ENCODE measurements around the gene HS1BP3. TPM values are rescaled to one million over a fixed set of nuclear protein-coding genes. Genes with fewer than 3 reads are reported as not detected.

HS1BP3 gene
- total and polyA plus RNA-seq, 7 experiments from 2014 or later, result 12.0 to 19.0 (median 17.3) TPM

DNA sequence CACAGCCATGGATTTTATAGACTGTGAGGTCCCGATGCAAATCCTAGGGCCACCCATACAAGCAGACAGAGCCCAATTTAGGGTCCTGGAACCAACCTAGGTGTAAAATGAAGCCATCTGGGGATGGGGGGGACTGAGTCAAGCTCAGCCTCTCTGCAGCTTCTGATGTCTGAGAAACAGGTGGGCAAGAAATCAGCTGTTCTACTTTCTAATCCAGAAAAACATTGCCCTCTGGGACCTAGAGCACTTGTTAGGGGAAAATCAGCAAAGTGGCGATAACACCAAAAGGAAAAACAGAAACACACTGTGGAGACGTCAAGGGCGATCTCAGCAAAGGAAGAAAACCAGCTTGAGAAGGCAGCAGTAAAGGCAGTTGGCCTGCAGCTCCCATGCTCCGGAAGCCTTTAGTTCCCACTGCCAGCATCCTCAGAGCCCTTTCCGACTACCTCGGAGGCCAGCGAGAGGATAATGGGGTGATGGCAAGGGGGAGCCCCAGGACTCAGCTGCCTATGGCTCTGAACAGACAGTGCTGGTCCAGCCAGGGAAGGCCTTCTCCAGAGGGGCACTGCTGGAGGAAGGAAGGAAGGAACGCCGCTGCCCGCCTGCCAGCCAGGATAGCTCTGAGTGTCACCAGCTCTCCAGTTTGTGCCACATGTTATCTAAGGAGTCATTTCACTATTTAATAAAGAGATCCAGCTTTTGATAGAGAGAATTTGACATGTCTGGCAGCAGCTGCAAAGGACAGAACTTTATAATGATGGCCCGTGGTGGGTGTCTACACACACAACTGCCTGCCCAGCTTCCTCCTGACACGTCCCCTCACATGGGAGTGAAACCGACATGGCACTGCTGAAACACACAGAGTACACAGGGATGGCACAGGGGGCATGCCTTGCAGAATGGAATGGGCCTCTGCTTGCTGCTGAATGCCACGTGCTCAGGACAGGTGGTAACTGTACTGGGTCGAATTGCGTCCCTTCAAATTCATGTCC is 37.7 kb downstream of the HS1BP3 start:
- Histone ChIP-seq H3K36me3 (ENCODE audit: control insufficient read depth in 2 of 3, insufficient read depth in 3 of 3, low read length in 3 of 3) (no peaks in the 10 kb centered on the region), H3K4me1 (ENCODE audit: control insufficient read depth in 2 of 2, insufficient read depth in 2 of 2, low read length in 2 of 2) (no peaks in the 10 kb centered on the region), H3K4me3 (ENCODE audit: low read length) (no peak overlapping the region), H3K9me3 (ENCODE audit: control insufficient read depth in 2 of 3, low read length in 3 of 3) (no peaks in the 10 kb centered on the region), H3K27me3 (ENCODE audit: control insufficient read depth in 2 of 2, insufficient read depth in 2 of 2, low read length in 2 of 2) (no peaks in the 10 kb centered on the region), H3K27ac (ENCODE audit: low read depth, low read length) (no peak overlapping the region)
- CTCF ChIA-PET, result interaction anchor here (0.6 kb wide), 1 partner anchor 10 kb away, joined by 3 read pairs; no protein-coding TSS in a partner anchor
- ATAC-seq, result no peak
- Mint-ChIP-seq H3K4me1 (no peaks in the 10 kb centered on the region), H3K36me3 (peaks cover 0 to 13% (median 10%) of the 10 kb centered on the region in 5 donors), H3K27me3 (no peaks in the 10 kb centered on the region), H3K27ac (no peak overlapping the region), H3K9me3 (peaks cover 0 to 5% (median 2%) of the 10 kb centered on the region in 11 donors), H3K4me3 (no peak overlapping the region)
- DNase-seq, result no peak
- intact Hi-C loops (cut with micrococcal nuclease), result no loop called here
- POLR2A ChIA-PET, result no interaction called here

DNA sequence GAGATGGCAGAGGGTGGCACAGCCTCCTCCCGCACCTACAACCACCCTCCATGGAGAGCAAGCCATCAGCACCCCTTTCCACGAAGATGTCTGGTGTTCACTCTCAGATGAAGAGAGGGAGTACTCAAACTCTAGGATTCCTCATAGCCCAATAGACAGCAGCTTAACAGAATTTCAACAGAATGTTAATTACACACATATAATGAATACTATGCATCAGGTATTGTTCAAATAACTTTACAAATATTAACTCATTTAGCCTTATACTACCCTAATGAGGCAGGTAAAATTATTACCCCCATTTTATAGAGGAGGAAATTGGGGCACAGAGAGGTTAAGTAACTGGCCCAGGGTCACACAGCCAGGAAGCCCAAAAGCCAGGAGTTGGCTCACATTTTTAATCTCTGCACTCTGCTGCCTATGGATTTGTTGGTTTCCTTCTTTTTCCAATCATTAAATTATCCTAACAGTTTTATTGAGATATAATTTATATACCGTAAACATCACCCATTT is 39.0 kb downstream of the HS1BP3 start:
- intact Hi-C loops (cut with micrococcal nuclease), result no loop called here
- H3K4me3 ChIP-seq (ENCODE audit: low read length), result no peak overlapping the region
- no peaks in the 10 kb centered on the region for H3K9me3 ChIP-seq (ENCODE audit: control insufficient read depth in 2 of 3, low read length in 3 of 3)
- ChIA-PET CTCF (no interaction called here), POLR2A (no interaction called here)
- Mint-ChIP-seq H3K4me3 (no peak overlapping the region), H3K27me3 (no peaks in the 10 kb centered on the region), H3K27ac (no peak overlapping the region), H3K36me3 (peaks cover 0 to 18% (median 5%) of the 10 kb centered on the region in 5 donors), H3K9me3 (peaks cover 0 to 15% (median 4%) of the 10 kb centered on the region in 11 donors), H3K4me1 (no peaks in the 10 kb centered on the region)
- DNase-seq (no peak), ATAC-seq (no peak)
- H3K4me1 ChIP-seq (ENCODE audit: control insufficient read depth in 2 of 2, insufficient read depth in 2 of 2, low read length in 2 of 2), result no peaks in the 10 kb centered on the region
- no peaks in the 10 kb centered on the region for H3K27me3 ChIP-seq (ENCODE audit: control insufficient read depth in 2 of 2, insufficient read depth in 2 of 2, low read length in 2 of 2)
- no peaks in the 10 kb centered on the region for H3K36me3 ChIP-seq (ENCODE audit: control insufficient read depth in 2 of 3, insufficient read depth in 3 of 3, low read length in 3 of 3)
- H3K27ac ChIP-seq (ENCODE audit: low read depth, low read length), result no peak overlapping the region

DNA sequence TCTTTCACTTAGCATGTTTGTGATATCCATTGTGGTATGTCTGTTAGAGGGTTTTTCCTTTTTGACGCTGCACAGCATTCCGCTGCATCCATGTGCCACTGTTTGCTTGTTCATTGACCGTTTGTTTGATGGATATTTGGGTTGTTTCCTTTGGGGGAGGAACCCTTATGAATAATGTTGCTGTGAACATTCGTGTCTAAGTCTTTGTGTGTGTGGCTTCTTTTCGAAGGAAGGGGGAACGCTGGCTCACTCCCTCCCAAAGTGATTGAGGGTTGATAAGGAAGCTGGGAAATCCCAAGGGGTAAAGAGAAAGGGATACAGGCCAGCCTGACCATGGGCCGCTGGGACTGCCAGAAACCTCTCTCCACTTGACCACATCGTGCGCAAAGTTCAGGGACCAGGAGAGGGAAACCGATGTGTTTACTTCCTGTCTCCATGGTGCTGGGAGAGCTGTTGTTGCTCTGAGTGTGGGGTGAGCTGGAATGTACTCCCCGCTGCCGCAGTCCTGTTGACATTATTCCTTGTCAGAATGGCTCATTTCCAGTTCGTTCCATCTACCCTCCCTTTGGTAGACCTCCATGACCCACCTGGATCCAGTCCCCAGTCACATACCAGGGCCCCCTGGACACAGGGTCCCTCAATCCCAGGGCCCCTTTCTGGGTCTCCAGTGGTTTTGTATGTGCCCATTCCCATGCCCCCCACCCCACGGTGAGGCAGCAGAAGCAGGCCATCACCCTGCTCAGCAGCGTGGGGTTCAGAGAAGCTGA is 39.6 kb downstream of the HS1BP3 start:
- no peaks in the 10 kb centered on the region for H3K4me1 ChIP-seq (ENCODE audit: control insufficient read depth in 2 of 2, insufficient read depth in 2 of 2, low read length in 2 of 2)
- ATAC-seq (peak; percentile 31), DNase-seq (no peak)
- H3K27ac ChIP-seq (ENCODE audit: low read depth, low read length), result no peak overlapping the region
- no peak overlapping the region for H3K4me3 ChIP-seq (ENCODE audit: low read length)
- H3K36me3 ChIP-seq (ENCODE audit: control insufficient read depth in 2 of 3, insufficient read depth in 3 of 3, low read length in 3 of 3), result no peaks in the 10 kb centered on the region
- Mint-ChIP-seq H3K27me3 (peaks cover 0 to 2% (median 0%) of the 10 kb centered on the region in 5 donors), H3K4me3 (no peak overlapping the region), H3K9me3 (peaks cover 0 to 15% (median 4%) of the 10 kb centered on the region in 11 donors), H3K4me1 (no peaks in the 10 kb centered on the region), H3K27ac (no peak overlapping the region), H3K36me3 (peaks cover 0 to 18% (median 5%) of the 10 kb centered on the region in 5 donors)
- ChIA-PET POLR2A (no interaction called here), CTCF (no interaction called here)
- H3K9me3 ChIP-seq (ENCODE audit: control insufficient read depth in 2 of 3, low read length in 3 of 3), result no peaks in the 10 kb centered on the region
- no peaks in the 10 kb centered on the region for H3K27me3 ChIP-seq (ENCODE audit: control insufficient read depth in 2 of 2, insufficient read depth in 2 of 2, low read length in 2 of 2)
- intact Hi-C loops (cut with micrococcal nuclease), result no loop called here

DNA sequence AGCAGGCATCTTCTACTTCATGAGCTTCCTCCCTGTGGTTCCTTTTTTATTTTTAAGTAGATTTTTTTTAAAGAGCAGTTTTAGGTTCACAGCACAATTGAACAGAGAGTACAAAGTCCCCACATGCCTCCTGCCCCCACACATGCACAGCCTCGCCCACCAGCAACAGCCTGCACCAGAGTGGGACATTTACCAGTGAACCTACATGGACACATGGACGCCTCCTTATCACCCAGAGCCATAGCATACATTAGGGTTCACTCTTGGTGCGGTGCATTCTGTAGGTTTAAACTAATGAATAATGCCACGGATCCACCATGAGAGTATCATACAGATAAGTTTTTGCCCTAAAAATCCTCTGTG is 40.9 kb downstream of the HS1BP3 start:
- H3K27me3 Mint-ChIP-seq, result peaks cover 0 to 2% (median 0%) of the 10 kb centered on the region in 5 donors
- H3K27ac ChIP-seq (ENCODE audit: low read depth, low read length), result no peak overlapping the region
- intact Hi-C loops (cut with micrococcal nuclease), result no loop called here
- ATAC-seq (no peak), DNase-seq (no peak)
- no peaks in the 10 kb centered on the region for H3K27me3 ChIP-seq (ENCODE audit: control insufficient read depth in 2 of 2, insufficient read depth in 2 of 2, low read length in 2 of 2)
- H3K4me1 Mint-ChIP-seq, result no peaks in the 10 kb centered on the region
- peaks cover 0 to 15% (median 4%) of the 10 kb centered on the region in 11 donors for H3K9me3 Mint-ChIP-seq
- ChIA-PET CTCF (no interaction called here), POLR2A (no interaction called here)
- no peak overlapping the region for H3K4me3 ChIP-seq (ENCODE audit: low read length)
- H3K4me3 Mint-ChIP-seq, result no peak overlapping the region
- H3K9me3 ChIP-seq (ENCODE audit: control insufficient read depth in 2 of 3, low read length in 3 of 3), result no peaks in the 10 kb centered on the region
- H3K4me1 ChIP-seq (ENCODE audit: control insufficient read depth in 2 of 2, insufficient read depth in 2 of 2, low read length in 2 of 2), result no peaks in the 10 kb centered on the region
- H3K27ac Mint-ChIP-seq, result no peak overlapping the region
- peaks cover 0 to 18% (median 5%) of the 10 kb centered on the region in 5 donors for H3K36me3 Mint-ChIP-seq
- no peaks in the 10 kb centered on the region for H3K36me3 ChIP-seq (ENCODE audit: control insufficient read depth in 2 of 3, insufficient read depth in 3 of 3, low read length in 3 of 3)

DNA sequence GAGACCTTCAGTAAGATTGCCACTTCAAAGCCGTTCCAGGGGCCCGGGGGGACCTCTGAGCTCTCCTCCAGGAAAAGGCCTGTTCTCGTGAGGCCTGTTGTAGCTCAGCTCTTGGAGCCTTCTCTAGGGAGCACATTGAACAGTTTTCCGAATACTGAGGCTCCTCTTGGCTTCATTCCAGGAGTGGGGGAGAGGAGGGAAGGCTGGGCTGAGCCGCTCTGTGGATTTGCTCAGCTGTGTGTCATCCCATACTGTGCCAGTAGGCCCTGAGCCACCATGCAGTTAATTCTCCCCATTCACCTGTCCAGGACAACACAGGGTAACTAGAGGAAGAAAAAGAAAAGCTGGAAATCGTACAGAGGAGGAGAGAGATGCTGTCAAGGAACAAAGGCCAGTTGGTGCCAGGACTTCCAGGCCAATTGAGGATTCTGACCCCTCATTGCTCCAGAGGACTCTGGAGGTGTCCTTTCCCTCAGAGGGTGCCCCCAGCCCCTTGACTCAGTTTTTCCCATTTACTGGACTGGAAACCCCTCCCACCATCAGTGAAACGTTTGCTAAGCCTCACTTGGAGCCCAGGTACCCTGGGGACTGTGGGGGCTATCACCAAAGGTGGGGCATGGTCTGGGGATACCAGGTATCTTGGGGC is 41.4 kb downstream of the HS1BP3 start:
- POLR2A ChIA-PET, result no interaction called here
- CTCF ChIA-PET, result no interaction called here

DNA sequence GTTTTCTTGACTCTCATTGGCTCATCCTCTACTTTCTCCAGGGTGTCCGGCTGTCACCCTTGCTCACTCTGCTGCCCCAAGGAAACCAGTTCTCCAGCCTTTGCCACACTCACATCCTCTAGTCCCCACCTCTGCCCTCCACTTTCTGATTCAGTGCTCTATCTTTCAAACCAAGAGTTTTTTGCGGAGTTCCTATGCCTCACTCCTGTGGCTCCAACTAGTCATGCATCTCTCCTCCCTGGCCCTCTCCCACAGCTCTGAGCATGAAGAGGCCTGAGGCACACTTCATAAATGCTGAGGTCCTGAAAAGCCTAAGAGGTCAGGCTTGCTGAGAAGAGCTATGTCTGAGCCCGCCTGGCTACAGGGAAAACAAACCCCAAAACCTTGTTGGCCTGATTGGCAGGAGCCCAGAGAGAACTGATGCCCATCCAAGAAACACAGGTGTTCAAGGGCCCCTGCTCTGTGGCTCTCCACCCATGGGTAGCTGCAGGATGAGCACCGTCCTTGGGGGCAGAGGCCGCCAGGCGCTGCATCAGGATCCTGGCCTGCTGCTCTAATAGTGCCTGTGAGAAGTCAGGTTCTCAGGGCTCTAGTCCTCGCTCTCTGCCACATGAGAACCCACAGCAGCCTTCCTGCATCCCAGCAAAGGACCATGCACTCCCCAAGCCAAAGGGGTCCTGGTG is 42.1 kb downstream of the HS1BP3 start:
- POLR2A ChIA-PET, result no interaction called here
- Histone ChIP-seq H3K4me3 (ENCODE audit: low read length) (no peak overlapping the region), H3K9me3 (ENCODE audit: control insufficient read depth in 2 of 3, low read length in 3 of 3) (no peaks in the 10 kb centered on the region), H3K4me1 (ENCODE audit: control insufficient read depth in 2 of 2, insufficient read depth in 2 of 2, low read length in 2 of 2) (no peaks in the 10 kb centered on the region), H3K36me3 (ENCODE audit: control insufficient read depth in 2 of 3, insufficient read depth in 3 of 3, low read length in 3 of 3) (no peaks in the 10 kb centered on the region), H3K27me3 (ENCODE audit: control insufficient read depth in 2 of 2, insufficient read depth in 2 of 2, low read length in 2 of 2) (no peaks in the 10 kb centered on the region), H3K27ac (ENCODE audit: low read depth, low read length) (no peak overlapping the region)
- DNase-seq (no peak), ATAC-seq (no peak)
- H3K4me1 Mint-ChIP-seq, result no peaks in the 10 kb centered on the region
- peaks cover 0 to 2% (median 0%) of the 10 kb centered on the region in 5 donors for H3K27me3 Mint-ChIP-seq
- peaks cover 0 to 18% (median 5%) of the 10 kb centered on the region in 5 donors for H3K36me3 Mint-ChIP-seq
- CTCF ChIA-PET, result no interaction called here
- no peak overlapping the region for H3K27ac Mint-ChIP-seq
- no peak overlapping the region for H3K4me3 Mint-ChIP-seq
- peaks cover 0 to 15% (median 4%) of the 10 kb centered on the region in 11 donors for H3K9me3 Mint-ChIP-seq
- intact Hi-C loops (cut with micrococcal nuclease), result no loop called here

More for the DNA sequence above, 41.4 kb downstream of the HS1BP3 start:
- no peaks in the 10 kb centered on the region for H3K27me3 ChIP-seq (ENCODE audit: control insufficient read depth in 2 of 2, insufficient read depth in 2 of 2, low read length in 2 of 2)
- Mint-ChIP-seq H3K27me3 (peaks cover 0 to 2% (median 0%) of the 10 kb centered on the region in 5 donors), H3K9me3 (peaks cover 0 to 15% (median 4%) of the 10 kb centered on the region in 11 donors), H3K4me3 (no peak overlapping the region), H3K4me1 (no peaks in the 10 kb centered on the region), H3K36me3 (peaks cover 0 to 18% (median 5%) of the 10 kb centered on the region in 5 donors), H3K27ac (no peak overlapping the region)
- ATAC-seq (no peak), DNase-seq (no peak)
- H3K4me3 ChIP-seq (ENCODE audit: low read length), result no peak overlapping the region
- H3K4me1 ChIP-seq (ENCODE audit: control insufficient read depth in 2 of 2, insufficient read depth in 2 of 2, low read length in 2 of 2), result no peaks in the 10 kb centered on the region
- intact Hi-C loops (cut with micrococcal nuclease), result no loop called here
- no peak overlapping the region for H3K27ac ChIP-seq (ENCODE audit: low read depth, low read length)
- no peaks in the 10 kb centered on the region for H3K36me3 ChIP-seq (ENCODE audit: control insufficient read depth in 2 of 3, insufficient read depth in 3 of 3, low read length in 3 of 3)
- H3K9me3 ChIP-seq (ENCODE audit: control insufficient read depth in 2 of 3, low read length in 3 of 3), result no peaks in the 10 kb centered on the region
